Fibroblast of lung (primary cell): ENCODE results near the gene EYA3. TPM values are rescaled to one million over a fixed set of nuclear protein-coding genes. Genes with fewer than 3 reads are reported as not detected.

ENCODE experiments used
- DNase-seq, 2 donors: peaks; one replicate each; pipeline versions ENCODE4 v3.0.0 to v3.0.0-alpha.2; 2010; ENCODE audit warnings: low read depth in 2 of 2
- H2AFZ ChIP-seq: 2 replicates; pipeline ENCODE4 v1.5.1; 2012; ENCODE audit warnings: low read length, control low read depth, inconsistent platforms
- H3K27ac ChIP-seq: 2 replicates; pipeline ENCODE4 v1.5.1; 2011; ENCODE audit warnings: low read length, control low read depth; ENCODE audit not compliant: insufficient read depth
- H3K27me3 ChIP-seq: 2 replicates; pipeline ENCODE4 v1.5.1; 2011; ENCODE audit warnings: mild to moderate bottlenecking, low read length; ENCODE audit not compliant: control insufficient read depth, insufficient read depth
- H3K36me3 ChIP-seq: 2 replicates; pipeline ENCODE4 v1.5.1; 2011; ENCODE audit warnings: low read length; ENCODE audit not compliant: control insufficient read depth, insufficient read depth
- H3K4me1 ChIP-seq: 2 replicates; pipeline ENCODE4 v1.5.1; 2011; ENCODE audit warnings: low read length; ENCODE audit not compliant: control insufficient read depth, insufficient read depth; ENCODE audit errors: extremely low read depth
- H3K4me2 ChIP-seq: 2 replicates; pipeline ENCODE4 v1.5.1; 2011; ENCODE audit warnings: low read length, control low read depth; ENCODE audit not compliant: insufficient read depth; ENCODE audit errors: extremely low read depth
- H3K4me3 ChIP-seq, 4 experiments: fragments of 200-600 bp in 1 of 4; sonication (generic) in 1 of 4; replicated peaks in 1 of 4; 2 replicates each; pipeline ENCODE4 v1.5.1; 2011 to 2016; ENCODE audit warnings: low read length in 4 of 4, low read depth in 3 of 4, mild to moderate bottlenecking in 3 of 4, control low read depth in 2 of 4, inconsistent platforms in 1 of 4, mixed read lengths in 1 of 4; ENCODE audit not compliant: insufficient read depth in 1 of 4; ENCODE audit errors: control extremely low read depth in 1 of 4
- H3K79me2 ChIP-seq: 2 replicates; pipeline ENCODE4 v1.5.1; 2012; ENCODE audit warnings: mild to moderate bottlenecking, low read length, inconsistent platforms; ENCODE audit not compliant: control insufficient read depth, insufficient read depth
- H3K9ac ChIP-seq: 2 replicates; pipeline ENCODE4 v1.5.1; 2011; ENCODE audit warnings: mild to moderate bottlenecking, low read length, control low read depth; ENCODE audit not compliant: insufficient read depth
- H3K9me3 ChIP-seq: 2 replicates; pipeline ENCODE4 v1.5.1; 2012; ENCODE audit warnings: low read depth, low read length; ENCODE audit not compliant: control insufficient read depth, insufficient read depth
- H4K20me1 ChIP-seq: 2 replicates; pipeline ENCODE4 v1.5.1; 2011; ENCODE audit warnings: low read length; ENCODE audit not compliant: control insufficient read depth, insufficient read depth; ENCODE audit errors: extremely low read depth
- EZH2 ChIP-seq: IDR thresholded peaks from 2 replicates; pipeline ENCODE4 v1.5.1; 2012; ENCODE audit warnings: low read length, control low read depth, mild to moderate bottlenecking; ENCODE audit errors: missing control alignments
- polyA plus RNA-seq, 2 donors: library from polyadenylated mRNA; depleted of rRNA in 1 of 2; stranded (reverse) in 1 of 2; unstranded in 1 of 2; fragments of >200 nt; gene quantifications; 2 replicates each; pipeline ENCODE4 v1.2.1, GENCODE V29; 2011 to 2012; ENCODE audit warnings: missing spikeins in 1 of 2
- total RNA-seq: library from RNA; depleted of rRNA; stranded (reverse); fragments of >200 nt; gene quantifications from 2 replicates; pipeline ENCODE4 v1.2.1, GENCODE V29; 2014
- TF ChIP-seq, protein P1 (sequence below), 2 donors: IDR thresholded peaks in 1 of 2; conservative IDR thresholded peaks in 1 of 2; 1 replicate in 1 of 2; 2 replicates in 1 of 2; pipeline ENCODE4 v1.5.1; 2011 to 2012; ENCODE audit warnings: low read length in 2 of 2, control low read depth in 1 of 2, inconsistent platforms in 1 of 2, low read depth in 1 of 2, mild to moderate bottlenecking in 1 of 2

The EYA3 gene
- total and polyA plus RNA-seq, 2 donors (not counting 1 experiment from before 2014, with no cell fraction given), result 11.2 to 17.5 TPM

DNA sequence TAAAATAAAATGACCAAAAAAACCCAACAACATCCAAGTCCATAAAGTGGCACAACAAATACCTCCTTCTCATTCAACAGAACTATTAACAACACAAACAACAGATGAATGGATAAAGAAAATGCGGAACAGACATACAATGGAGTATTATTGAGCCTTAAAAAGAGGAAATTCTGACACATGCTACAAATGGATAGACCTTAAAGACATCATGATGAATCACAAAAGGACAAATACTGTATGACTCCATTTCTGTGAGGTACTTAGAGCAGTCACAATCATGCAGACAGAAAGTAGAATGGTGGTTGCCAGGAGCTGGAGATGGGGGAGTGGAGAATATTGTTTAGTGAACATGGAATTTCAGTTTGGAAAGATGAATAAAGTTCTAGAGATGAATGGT lies 42.6 kb downstream of the EYA3 start:
- Histone ChIP-seq H3K9me3 (no peaks in the 10 kb centered on the region), H3K79me2 (no peaks in the 10 kb centered on the region), H3K36me3 (no peaks in the 10 kb centered on the region), H3K27me3 (no peaks in the 10 kb centered on the region), H3K27ac (no peak overlapping the region), H2AFZ (no peak overlapping the region), H3K9ac (no peak overlapping the region), H4K20me1 (no peaks in the 10 kb centered on the region), H3K4me3 (no peak overlapping the region), H3K4me1 (no peaks in the 10 kb centered on the region), H3K4me2 (no peak overlapping the region)
- no peak for DNase-seq
- TF ChIP-seq EZH2, result no peak
- TF ChIP-seq, protein P1, sequence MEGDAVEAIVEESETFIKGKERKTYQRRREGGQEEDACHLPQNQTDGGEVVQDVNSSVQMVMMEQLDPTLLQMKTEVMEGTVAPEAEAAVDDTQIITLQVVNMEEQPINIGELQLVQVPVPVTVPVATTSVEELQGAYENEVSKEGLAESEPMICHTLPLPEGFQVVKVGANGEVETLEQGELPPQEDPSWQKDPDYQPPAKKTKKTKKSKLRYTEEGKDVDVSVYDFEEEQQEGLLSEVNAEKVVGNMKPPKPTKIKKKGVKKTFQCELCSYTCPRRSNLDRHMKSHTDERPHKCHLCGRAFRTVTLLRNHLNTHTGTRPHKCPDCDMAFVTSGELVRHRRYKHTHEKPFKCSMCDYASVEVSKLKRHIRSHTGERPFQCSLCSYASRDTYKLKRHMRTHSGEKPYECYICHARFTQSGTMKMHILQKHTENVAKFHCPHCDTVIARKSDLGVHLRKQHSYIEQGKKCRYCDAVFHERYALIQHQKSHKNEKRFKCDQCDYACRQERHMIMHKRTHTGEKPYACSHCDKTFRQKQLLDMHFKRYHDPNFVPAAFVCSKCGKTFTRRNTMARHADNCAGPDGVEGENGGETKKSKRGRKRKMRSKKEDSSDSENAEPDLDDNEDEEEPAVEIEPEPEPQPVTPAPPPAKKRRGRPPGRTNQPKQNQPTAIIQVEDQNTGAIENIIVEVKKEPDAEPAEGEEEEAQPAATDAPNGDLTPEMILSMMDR (conservative IDR thresholded peaks at IDR 0.05 in 1 of 2, IDR thresholded peaks at IDR 0.05 in 1 of 2; ENCODE audit: low read depth in 1 of 2, low read length in 2 of 2), result no peak

DNA sequence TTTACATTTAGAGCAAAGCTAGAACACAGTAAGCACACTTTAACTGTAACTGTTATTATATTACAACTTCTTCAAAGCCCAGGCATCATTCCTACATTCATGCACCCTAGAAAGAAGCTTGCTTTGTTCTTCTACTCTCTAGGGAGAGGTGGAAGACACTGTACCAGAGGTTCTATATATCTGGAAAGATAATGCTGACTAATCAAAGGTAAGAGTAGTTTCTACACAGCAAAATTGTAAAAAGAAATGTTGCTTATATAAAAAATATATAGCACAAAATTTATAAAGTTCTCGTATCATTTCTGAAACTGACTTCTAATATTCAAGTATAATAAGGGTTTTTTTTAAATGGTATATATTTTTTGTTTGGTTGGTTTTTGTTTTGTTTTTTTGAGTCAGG lies 44.0 kb downstream of the EYA3 start:
- no peaks in the 10 kb centered on the region for H4K20me1 ChIP-seq
- no peak overlapping the region for H3K27ac ChIP-seq
- no peak overlapping the region for H3K9ac ChIP-seq
- TF ChIP-seq EZH2, result no peak
- TF ChIP-seq, protein P1 (conservative IDR thresholded peaks at IDR 0.05 in 1 of 2, IDR thresholded peaks at IDR 0.05 in 1 of 2; ENCODE audit: low read depth in 1 of 2, low read length in 2 of 2), result no peak
- H3K4me1 ChIP-seq, result no peaks in the 10 kb centered on the region
- H3K79me2 ChIP-seq, result no peaks in the 10 kb centered on the region
- H3K36me3 ChIP-seq, result no peaks in the 10 kb centered on the region
- no peak overlapping the region for H3K4me3 ChIP-seq
- no peaks in the 10 kb centered on the region for H3K27me3 ChIP-seq
- no peak overlapping the region for H3K4me2 ChIP-seq
- H2AFZ ChIP-seq, result no peak overlapping the region
- no peak for DNase-seq
- no peaks in the 10 kb centered on the region for H3K9me3 ChIP-seq

DNA sequence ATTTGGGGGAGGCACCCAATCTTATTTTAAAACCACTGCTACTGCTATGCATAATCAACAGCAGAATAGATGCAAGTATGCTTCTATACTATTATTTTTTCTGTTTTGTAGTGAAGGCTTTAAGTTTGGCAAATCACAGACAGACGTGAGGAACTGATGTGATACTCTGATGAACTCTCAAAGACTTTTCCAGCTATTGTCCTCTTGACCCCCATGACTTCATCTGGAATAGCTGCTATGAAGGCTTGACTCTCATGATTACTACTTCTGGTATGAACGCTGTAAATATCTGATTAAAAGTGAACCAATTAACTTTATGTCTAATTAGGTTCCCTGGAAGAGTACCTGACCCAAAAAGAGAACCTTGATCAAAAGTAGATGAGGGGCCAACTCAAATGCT lies 49.1 kb downstream of the EYA3 start:
- Histone ChIP-seq H3K79me2 (no peaks in the 10 kb centered on the region), H3K4me1 (no peaks in the 10 kb centered on the region), H4K20me1 (no peaks in the 10 kb centered on the region), H3K9me3 (no peaks in the 10 kb centered on the region), H2AFZ (no peak overlapping the region), H3K4me3 (no peak overlapping the region), H3K4me2 (no peak overlapping the region), H3K27ac (no peak overlapping the region), H3K27me3 (no peaks in the 10 kb centered on the region), H3K9ac (no peak overlapping the region), H3K36me3 (peaks cover 2% of the 10 kb centered on the region)
- no peak for DNase-seq
- TF ChIP-seq EZH2, result no peak
- TF ChIP-seq, protein P1 (conservative IDR thresholded peaks at IDR 0.05 in 1 of 2, IDR thresholded peaks at IDR 0.05 in 1 of 2; ENCODE audit: low read depth in 1 of 2, low read length in 2 of 2), result no peak
